Ramos (cell line): ENCODE measurements around the gene ZFP1.

ENCODE experiments used
- in situ Hi-C: fragments of 300-500 bp; cut with MboI; formaldehyde crosslinking; loops from one replicate; pipeline ENCODE4 v1.14.3; 2022; ENCODE audit warnings: low sequenced_read_pairs; ENCODE audit not compliant: unreplicated experiment

The ZFP1 gene

GRCh38 chr16:75218256-75219076, 70.1 kb downstream of the ZFP1 start, which contains the start of gene CTRB1:
Gene CTRB1, plus strand, starts transcription at chr16:75218988. Its CDS starts 20 bp downstream, at chr16:75219008.
- in situ Hi-C loops, result loop anchor here (25.0 kb wide), 1 partner anchor 544 kb away; no protein-coding TSS in a partner anchor

- in situ Hi-C loops, result loop anchor here (25.0 kb wide), 1 partner anchor 543 kb away; no protein-coding TSS in a partner anchor
Measured at GRCh38 chr16:75219088-75219487, 70.8 kb downstream of the ZFP1 start.

GRCh38 chr16:75219838-75220237, 71.5 kb downstream of the ZFP1 start:
- in situ Hi-C loops, result loop anchor here (25.0 kb wide), 1 partner anchor 542 kb away; no protein-coding TSS in a partner anchor
